GM10847 (cell line): ENCODE results near the gene PTGES.

Experiments used
- POLR2A ChIP-seq: IDR thresholded peaks from 2 replicates; pipeline ENCODE4 v1.6.1; 2011; ENCODE audit not compliant: insufficient read length; ENCODE audit errors: extremely low read depth

Gene PTGES

DNA sequence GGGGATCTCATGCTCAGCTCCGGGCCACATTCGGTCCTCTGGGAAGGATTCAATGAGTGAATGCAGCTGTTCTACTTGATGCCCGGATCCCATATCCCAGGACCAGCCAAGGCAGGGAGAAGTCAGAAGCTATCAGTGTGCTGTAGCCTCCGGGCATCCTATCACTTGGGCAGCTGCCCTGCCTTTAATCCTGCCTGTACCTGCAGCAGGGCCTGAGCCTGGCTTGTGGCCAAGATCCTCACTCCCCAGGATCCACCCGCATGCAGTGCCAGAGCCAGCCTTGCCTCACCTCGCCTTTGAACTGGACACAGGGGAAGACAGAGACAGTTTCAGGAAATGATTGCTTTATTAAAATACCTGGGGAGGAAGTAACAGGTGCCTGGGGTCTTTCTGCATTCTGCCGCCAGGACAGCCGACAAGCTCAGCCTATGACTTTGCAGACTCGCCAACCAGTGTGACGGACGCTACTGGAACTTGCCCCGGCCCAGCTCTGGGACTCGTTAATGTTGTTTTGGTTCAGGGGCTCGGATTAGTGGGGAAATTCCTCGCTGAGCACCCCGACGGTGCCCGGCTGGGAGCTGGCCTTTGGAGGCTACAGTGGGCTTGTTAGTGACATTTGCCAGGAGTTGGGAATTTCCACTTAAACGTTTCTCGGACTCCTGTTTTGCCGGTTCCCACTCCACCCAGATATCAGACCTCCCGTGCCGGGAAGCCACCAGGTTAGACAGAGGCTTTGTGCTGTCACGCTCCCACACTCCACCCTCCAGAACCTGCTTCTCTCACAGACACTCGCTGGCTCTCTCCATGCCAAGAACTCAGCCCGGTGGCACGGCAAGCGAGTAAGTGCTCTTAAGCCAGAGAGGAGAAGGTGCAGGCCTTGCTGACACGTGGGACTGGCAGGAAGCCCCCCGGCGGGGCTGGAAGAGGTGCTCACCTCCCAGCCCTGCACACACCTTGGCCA lies 721 bp downstream of the PTGES start:
- TF ChIP-seq POLR2A: no peak

DNA sequence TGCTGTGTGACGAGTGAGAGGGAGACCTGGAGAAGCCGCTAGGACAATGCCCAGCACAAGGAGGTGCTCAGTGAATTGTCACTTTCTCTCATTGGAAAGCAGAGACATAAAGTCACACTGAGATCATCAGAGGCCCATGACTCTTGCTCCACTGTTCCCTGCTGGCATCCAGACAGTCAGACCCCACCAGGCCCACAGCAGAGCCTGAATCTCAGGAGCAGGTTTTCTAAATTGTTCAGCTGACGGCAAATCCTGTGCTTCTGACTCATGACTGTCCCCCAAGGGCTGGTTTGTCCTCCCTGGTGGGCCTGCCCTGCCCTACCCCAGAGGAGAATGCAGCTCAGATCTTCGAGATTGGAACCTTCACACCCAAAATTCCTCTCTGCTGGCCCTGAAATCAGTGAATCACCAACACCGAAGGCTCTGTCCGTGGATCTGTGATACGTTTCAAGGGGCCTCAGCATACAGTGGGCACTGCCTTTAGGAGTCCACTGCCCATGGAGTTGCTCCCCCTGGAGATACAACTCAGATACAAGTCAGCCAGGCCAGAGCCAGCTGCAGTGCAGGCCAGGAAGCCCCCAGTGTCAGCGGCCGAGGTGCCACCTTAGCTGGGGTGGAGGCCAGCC lies 2.7 kb downstream of the PTGES start:
- no peak for TF ChIP-seq POLR2A

DNA sequence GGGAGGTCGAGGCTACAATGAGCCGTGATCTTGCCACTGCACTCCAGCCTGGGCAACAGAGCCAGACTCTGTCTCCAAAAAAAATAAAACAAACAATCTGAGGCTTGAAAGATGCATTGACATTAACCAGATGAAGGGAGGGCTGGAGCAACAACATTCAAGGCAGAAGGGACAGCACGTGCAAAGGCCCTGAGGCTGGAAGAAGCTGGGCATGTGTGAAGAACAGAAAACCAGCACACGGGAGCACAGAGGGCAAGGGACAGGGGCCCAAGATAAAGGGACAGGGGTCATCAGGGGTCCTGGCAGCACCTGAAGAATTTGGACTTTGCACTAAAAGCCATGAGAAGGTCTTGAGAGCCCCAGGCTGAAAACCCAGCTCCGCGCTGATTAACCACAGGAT lies 3.3 kb downstream of the PTGES start:
- no peak for TF ChIP-seq POLR2A

DNA sequence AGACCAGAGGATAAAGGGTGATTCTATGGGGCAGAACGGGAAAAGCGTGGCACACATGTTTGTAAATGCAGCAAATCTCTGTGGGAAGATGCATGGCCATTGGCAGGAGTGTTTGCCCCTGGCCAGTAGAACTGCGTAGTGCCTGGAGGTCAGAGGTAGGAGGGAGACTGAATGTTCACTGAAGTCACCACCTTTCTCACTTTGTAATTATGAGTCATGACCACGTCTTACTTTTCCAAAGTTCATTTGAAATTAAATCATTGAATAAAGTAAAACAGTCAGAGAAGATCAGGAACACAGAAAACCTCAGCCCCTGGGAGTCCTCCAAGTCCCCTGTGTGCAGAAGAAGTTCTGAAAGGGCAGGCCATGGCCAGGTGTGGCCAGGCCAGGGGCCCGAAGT lies 4.6 kb downstream of the PTGES start:
- TF ChIP-seq POLR2A: no peak

DNA sequence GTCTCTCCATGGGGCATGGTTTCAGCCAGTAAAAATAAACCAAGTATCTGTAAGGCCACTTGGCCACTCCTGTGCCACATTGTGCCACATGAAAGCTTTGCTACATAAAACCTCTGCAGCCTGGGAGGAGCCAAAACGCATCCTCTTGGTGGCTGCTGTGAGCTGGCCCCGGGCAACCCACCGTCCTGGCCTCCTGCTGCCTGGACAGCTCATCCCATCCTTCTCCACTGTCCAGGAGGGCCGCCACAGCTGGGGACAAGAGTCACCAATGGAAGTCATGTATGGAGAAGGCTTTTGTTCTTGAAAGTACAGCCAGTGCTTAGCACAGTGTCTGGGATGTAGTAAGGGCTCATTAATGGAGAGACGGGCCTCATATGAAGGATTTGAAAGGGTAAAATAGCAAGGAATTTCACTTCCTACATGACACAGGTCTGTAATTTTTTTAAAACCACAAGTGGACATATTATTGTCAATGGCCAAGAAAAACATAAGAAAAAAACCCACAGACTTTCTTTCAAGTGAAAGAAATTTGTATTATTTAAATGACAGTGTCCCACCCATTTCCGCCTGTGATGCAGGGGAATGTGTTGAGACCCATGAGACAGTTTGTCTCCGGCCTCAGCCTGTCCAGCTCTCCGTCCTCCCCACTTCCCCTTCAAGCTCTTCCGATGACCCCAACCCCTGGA lies 6.6 kb downstream of the PTGES start:
- no peak for TF ChIP-seq POLR2A

DNA sequence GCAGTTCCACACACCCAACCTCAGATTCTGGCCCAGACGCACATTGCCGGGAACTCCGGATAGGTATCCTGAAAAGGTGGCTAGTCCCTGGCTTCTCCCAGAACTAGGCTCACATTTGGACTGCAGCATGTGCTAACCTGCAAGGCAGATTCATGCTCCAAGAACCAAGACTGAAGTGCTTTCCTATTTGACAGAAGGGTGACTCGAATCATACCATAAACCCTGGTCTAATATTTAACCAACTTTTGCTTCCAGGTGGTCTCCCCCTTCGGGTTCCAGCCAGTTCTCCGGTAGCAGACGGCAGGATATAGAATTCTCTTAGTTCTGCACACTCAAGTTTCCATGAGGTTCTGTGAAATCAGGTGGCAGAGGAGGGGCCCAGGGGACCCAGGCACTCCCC lies 7.6 kb downstream of the PTGES start:
- TF ChIP-seq POLR2A: no peak

DNA sequence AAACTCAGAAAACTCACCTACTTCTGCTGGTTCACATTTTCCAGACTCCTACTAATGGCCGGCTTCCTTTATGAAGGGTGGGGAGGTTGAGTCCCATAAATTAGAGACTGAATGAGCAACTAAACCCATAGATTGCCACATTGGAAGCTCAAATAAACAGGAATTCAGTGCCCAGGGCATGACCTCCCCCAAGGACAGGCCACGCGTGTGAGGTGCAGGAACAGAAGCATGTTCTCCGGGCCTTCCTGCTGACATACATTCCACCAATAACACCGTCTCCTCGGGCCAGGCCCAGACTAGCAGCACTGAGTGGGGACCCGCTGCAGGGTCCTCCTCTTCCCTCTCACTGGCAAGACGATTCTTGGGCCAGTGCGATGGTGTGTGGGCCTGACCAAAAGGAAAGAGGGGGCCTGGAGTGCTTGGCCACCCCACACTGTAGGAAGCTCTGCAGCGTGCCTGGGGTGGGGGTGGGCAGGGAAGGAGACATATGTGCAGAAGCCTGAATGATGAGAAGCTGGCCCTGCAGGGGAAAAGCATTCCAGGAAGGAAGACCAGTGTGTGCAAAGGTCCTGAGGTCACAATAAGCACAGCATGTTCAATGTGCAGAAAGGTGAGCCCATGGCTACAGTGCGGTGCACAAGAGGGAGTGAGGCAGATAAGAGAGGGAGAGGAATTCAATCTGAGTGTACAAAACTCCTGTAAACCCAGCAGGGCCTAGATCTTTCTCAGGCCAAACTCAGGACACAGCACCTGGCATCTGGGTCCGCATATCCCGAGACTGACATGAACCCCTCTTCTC lies 12.0 kb downstream of the PTGES start:
- no peak for TF ChIP-seq POLR2A

DNA sequence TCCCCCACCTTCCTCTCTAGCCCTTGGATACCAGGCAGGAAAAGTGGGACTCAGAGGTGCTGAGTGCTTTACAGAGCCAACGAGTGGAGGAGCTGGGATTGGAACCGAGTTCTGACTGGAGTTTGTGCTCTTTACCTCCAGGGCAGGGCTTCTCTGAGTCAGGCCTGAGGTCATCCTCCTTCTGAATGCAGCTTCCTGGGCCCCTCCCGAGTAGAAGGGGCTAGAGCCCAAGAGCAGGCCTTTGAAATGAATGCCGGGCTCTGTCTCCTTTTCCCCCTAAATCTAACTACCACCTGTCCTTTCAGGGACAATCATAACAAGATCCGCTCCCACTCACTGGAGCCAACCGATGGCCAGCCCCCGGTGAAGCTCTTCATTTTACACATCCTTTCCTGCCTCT lies 12.7 kb downstream of the PTGES start:
- TF ChIP-seq POLR2A: no peak

DNA sequence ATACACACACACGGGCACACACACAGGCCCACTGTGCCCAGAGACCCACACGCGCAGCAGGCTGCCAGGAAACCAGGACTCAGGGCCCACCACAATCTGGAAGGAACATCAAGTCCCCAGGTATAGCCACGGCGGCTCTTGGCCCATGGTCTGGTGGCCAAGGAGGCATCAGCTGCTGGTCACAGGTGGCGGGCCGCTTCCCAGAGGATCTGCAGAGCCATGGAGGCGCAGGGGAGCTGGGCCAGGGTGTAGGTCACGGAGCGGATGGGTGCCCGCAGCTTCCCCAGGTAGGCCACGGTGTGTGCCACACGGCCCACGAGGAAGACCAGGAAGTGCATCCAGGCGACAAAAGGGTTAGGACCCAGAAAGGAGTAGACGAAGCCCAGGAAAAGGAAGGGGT lies 13.4 kb downstream of the PTGES start:
- TF ChIP-seq POLR2A: no peak

DNA sequence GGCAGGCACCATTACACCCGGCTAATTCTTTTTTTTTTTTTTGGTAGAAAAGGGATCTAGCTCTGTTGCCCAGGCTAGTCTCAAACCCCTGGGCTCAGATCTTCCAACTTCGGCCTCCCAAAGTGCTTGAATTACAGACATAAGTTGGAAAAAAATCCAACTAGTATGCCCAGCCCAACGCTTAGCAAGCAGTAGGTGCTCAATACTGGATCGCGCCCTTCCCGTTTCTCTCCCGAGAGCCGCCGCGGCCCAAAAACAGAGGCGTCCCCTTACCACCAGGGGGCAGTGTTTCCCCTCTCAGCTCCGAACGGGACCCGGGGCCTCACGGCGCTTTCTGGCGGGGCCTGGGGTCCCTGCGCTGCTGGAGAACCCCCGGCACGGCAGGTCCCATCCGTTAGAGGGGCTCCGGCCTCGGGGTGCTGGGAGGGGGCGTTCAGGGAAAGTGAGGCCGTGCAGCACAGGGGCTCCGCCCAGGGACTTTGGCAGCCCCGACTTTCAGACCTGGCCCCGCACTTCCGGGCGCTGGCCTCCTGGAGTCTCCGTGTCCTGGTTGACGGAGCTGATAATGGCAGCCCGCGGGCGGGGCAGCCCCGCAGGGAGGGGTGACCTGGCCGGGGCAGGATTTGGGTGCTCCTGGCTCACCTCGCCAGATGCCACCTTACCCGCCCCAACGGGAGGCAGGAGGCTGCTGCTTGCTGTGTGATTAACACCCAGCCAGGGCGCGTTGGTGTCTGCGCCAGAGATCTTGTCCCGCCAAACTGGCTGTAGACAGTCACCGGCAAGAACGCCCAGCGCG lies 15.2 kb downstream of the PTGES start:
- TF ChIP-seq POLR2A: no peak

DNA sequence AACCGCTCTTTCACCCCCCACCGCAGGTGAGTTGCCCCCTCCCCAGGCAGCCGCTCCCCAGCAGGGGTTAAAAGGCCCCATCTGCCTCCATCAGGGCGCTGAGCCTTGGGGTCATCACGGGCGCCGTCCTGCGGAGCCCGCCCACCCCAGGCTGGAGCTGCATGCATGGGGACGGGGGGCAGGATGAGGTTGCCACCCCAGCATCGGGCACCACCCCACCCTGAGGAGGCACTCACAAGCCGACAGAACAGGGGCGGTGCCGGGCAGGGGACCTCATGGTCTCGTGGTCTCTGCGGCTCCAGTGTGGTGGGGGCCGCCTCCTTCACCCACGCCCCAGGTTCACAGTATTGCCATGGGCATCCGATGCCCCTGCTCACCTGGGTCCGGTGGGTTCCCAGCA lies 16.5 kb downstream of the PTGES start:
- TF ChIP-seq POLR2A: no peak

DNA sequence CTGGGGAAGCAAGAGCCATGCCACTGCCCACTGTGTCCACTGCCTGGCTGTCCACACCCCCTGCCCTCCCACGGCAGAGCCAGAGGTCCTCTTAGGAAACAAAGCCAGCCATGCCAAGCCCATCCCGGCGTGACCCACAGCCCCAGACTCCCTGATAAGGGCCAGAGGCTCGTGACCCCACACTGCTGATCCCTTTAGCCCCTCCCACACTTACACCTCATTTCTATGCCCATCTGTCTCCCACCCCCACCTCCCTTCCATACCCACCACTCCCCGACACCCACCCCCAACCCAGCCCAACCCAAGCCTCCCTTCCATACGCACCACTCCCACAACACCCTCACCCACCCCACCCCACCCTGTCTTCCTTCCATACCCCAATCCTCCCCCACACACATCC lies 17.3 kb downstream of the PTGES start:
- TF ChIP-seq POLR2A: no peak

DNA sequence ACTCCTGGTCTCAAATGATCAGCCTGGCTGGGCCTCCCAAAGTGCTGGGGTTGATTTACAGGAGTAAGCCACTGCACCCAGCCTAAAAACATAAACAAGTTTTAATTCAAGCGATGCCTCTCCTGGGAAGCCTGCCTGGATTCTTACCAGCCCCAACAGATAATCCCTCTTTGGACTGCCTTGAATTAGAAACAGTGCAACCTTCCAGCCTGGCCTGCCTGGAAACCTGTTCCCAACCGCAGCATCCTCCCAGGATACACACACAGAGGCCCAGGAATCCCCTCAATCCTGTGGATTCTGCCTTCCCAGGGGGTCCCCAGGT lies 19.2 kb downstream of the PTGES start:
- TF ChIP-seq POLR2A: no peak

DNA sequence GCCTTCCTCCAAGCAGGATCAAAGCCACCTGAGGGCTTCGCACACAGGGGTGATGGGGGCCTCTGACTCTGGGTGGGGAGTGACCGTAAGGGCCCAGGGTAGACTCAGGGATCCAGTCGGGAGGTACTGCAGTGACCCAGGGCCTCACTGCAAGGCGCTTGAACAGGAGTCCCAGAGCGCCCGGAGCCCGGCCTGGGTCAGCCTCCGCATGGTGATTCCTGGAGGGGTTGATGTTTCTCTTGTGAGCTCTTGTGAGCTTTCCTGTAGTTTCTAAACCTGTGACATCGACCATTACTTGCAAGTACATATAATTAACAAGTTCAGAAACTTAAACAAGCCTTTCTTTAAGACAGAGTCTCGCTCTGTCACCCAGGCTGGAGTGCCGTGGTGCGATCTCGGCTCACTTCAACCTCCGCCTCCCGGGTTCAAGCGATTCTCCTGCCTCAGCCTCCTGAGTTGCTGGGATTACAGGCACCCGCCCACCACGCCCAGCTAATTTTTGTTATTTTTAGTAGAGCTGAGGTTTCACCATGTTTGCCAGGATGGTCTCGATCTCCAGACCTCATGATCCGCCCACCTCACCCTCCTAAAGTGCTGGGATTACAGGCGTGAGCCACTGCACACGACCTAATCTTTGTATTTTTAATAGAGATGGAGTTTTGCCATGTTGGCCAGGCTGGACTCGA lies 19.8 kb downstream of the PTGES start:
- no peak for TF ChIP-seq POLR2A
